ENCODE measurements around the gene JAM3.

Gene JAM3

GRCh38 chr11:134052395-134052987, 16.4 kb upstream of the JAM3 start:
- H3K4me3 ChIP-seq (ENCODE audit: low read depth, low read length) = no peak overlapping the region
- no peak for DNase-seq (ENCODE audit: low read depth)
- TF ChIP-seq, protein P1, sequence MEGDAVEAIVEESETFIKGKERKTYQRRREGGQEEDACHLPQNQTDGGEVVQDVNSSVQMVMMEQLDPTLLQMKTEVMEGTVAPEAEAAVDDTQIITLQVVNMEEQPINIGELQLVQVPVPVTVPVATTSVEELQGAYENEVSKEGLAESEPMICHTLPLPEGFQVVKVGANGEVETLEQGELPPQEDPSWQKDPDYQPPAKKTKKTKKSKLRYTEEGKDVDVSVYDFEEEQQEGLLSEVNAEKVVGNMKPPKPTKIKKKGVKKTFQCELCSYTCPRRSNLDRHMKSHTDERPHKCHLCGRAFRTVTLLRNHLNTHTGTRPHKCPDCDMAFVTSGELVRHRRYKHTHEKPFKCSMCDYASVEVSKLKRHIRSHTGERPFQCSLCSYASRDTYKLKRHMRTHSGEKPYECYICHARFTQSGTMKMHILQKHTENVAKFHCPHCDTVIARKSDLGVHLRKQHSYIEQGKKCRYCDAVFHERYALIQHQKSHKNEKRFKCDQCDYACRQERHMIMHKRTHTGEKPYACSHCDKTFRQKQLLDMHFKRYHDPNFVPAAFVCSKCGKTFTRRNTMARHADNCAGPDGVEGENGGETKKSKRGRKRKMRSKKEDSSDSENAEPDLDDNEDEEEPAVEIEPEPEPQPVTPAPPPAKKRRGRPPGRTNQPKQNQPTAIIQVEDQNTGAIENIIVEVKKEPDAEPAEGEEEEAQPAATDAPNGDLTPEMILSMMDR (IDR thresholded peaks at IDR 0.05; ENCODE audit: low read depth, low read length, missing control alignments) = no peak

DNA sequence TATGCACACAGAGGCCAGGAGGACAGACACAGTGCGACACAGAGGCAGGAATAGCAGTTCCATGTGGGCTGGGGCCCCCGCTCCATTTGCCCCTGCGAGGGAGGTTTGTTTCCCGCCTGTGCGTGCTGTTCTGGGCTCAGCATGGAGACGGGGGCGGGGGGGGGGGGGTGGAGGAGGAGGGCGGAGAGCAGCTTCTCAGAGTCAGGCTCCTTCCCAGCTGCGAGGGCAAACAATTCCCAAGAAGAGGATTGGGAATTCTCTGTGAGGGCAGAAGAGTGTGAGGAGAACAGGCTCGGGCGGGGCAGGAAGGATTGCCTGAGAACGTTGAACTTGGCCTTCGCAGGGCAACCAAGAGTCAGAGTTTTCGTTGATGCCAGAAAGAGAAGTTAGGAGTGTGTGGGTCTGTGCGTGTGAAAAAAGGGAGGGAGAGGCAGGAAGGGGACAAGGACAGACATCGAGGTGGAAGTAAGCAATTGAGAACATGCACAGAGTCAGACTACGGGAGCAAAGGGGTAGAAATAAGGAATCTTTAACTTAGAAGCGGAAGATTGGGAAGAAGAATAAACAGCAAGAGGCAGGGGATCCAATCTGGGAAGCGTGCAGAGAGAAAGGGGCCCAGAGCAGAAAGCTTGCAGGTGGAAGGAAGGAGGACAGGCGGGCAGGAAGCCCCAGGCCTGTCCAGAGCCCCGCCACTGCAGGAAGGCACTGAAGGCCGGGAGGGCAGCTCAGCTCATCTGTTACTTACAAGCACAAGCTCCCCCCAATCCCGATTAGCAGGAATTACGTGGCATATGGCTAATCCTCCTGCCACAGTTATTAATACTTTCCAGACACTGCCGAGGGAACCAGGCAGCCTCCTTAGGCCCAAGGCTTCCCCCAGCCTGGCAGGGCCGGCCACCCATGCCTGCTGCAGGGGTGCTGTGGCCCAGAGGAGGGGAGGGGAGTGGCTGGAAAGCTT, 15.6 kb upstream of the JAM3 start:
- TF ChIP-seq, protein P1 (IDR thresholded peaks at IDR 0.05; ENCODE audit: low read depth, low read length, missing control alignments) = no peak
- DNase-seq (ENCODE audit: low read depth) = no peak
- H3K4me3 ChIP-seq (ENCODE audit: low read depth, low read length) = no peak overlapping the region

GRCh38 chr11:134055029-134055428, 13.8 kb upstream of the JAM3 start:
- TF ChIP-seq, protein P1 (IDR thresholded peaks at IDR 0.05; ENCODE audit: low read depth, low read length, missing control alignments) = no peak
- no peak for DNase-seq (ENCODE audit: low read depth)
- H3K4me3 ChIP-seq (ENCODE audit: low read depth, low read length) = no peak overlapping the region

GRCh38 chr11:134060316-134060715, 8.6 kb upstream of the JAM3 start:
- no peak overlapping the region for H3K4me3 ChIP-seq (ENCODE audit: low read depth, low read length)
- no peak for DNase-seq (ENCODE audit: low read depth)
- TF ChIP-seq, protein P1 (IDR thresholded peaks at IDR 0.05; ENCODE audit: low read depth, low read length, missing control alignments) = no peak

GRCh38 chr11:134062265-134063123, 6.4 kb upstream of the JAM3 start:
- H3K4me3 ChIP-seq (ENCODE audit: low read depth, low read length) = no peak overlapping the region
- TF ChIP-seq, protein P1 (IDR thresholded peaks at IDR 0.05; ENCODE audit: low read depth, low read length, missing control alignments) = no peak
- DNase-seq (ENCODE audit: low read depth) = no peak

DNA sequence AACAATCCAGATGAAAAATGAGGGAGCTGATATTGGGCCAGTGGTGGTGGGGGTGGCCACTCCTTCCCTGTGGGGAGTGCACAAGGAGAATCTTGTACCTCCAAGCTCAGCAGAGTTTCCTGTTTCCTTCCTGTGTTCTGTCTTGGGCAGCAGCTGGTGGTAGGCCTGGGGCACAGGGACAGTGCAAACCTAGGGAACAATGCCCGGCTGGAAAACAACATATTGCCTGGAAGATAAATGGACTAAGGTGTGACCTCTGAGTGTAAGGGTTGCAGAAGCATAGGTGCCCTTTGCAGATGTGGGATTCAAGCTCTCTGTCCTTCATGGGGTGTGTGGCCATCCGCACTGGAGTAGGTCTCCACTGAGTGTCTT, 5.8 kb upstream of the JAM3 start:
- TF ChIP-seq, protein P1 (IDR thresholded peaks at IDR 0.05; ENCODE audit: low read depth, low read length, missing control alignments) = no peak
- H3K4me3 ChIP-seq (ENCODE audit: low read depth, low read length) = no peak overlapping the region
- DNase-seq (ENCODE audit: low read depth) = no peak
